K562 (cell line): Measurements from ENCODE around the gene EPB41L2. TPM values are rescaled to one million over a fixed set of nuclear protein-coding genes. Genes with fewer than 3 reads are reported as not detected.

ENCODE experiments used
- ATAC-seq: fragments of 200-7000 bp; cut with Tn5 transposase; 3 replicates; pipeline ENCODE4 v1.9.1; 2020; ENCODE audit warnings: moderate library complexity
- BruUV-seq: library from RNA; stranded (reverse); fragments of 400-500 nt; replicated peaks from 2 replicates; lab custom pipeline; 2021; lab: Mats Ljungman, UMichigan
- CTCF ChIA-PET: fragments of 300-600 bp; formaldehyde crosslinking; extraction: SDS; loops from one replicate; lab custom pipeline; 2021; ENCODE audit warnings: low intra/inter-chr PET ratio; lab: Yijun Ruan, JAX
- POLR2A ChIA-PET: fragments of 300-600, 350-650 bp; sonication (Branson Sonifier 250); formaldehyde crosslinking; extraction: SDS; loops from one replicate; lab custom pipeline; 2021; ENCODE audit warnings: antibody characterized with exemption, inconsistent platforms; lab: Yijun Ruan, JAX
- DNase-seq, 4 experiments: peaks; one replicate each; pipeline versions ENCODE4 v3.0.0 to v3.0.0-alpha.2; 2011 to 2018; ENCODE audit warnings: low spot score in 3 of 4, mixed read lengths in 3 of 4; ENCODE audit errors: extremely low read depth in 1 of 4
- FAIRE-seq: peaks from 2 replicates; lab custom pipeline; 2011; peaks lifted over from hg19 to GRCh38; lab: Jason Lieb, UNC
- H2AFZ ChIP-seq: 2 replicates; pipeline ENCODE4 v1.6.0; 2011; ENCODE audit warnings: low read depth, low read length, control low read depth, inconsistent platforms
- H3K27ac ChIP-seq: fragments of 200-600 bp; 3 replicates; pipeline ENCODE4 v1.8.0; 2011; ENCODE audit warnings: low read depth, mild to moderate bottlenecking, control low read depth, inconsistent platforms, low read length, moderate library complexity, mixed read lengths; ENCODE audit errors: extremely low read depth
- H3K27me3 ChIP-seq, 2 experiments: fragments of 300-600 bp in 1 of 2; 2 replicates in 1 of 2; 3 replicates in 1 of 2; pipeline versions ENCODE4 v1.6.0 to v1.8.0; 2011; ENCODE audit warnings: inconsistent platforms in 2 of 2, low read length in 2 of 2, mild to moderate bottlenecking in 1 of 2, mixed read lengths in 1 of 2, moderate library complexity in 1 of 2; ENCODE audit not compliant: control insufficient read depth in 2 of 2, insufficient read depth in 2 of 2
- H3K36me3 ChIP-seq: fragments of 300-600 bp; 3 replicates; pipeline ENCODE4 v1.8.0; 2011; ENCODE audit warnings: mild to moderate bottlenecking, low read length, inconsistent platforms; ENCODE audit not compliant: control insufficient read depth, insufficient read depth
- H3K4me1 ChIP-seq, 2 experiments: fragments of 200-600 bp in 1 of 2; replicated peaks in 1 of 2; 2 replicates in 1 of 2; 3 replicates in 1 of 2; pipeline versions ENCODE4 v1.5.1 to v1.8.0; 2011; ENCODE audit warnings: inconsistent platforms in 2 of 2, low read length in 2 of 2, mild to moderate bottlenecking in 1 of 2, mixed read lengths in 1 of 2, moderate library complexity in 1 of 2; ENCODE audit not compliant: control insufficient read depth in 2 of 2, insufficient read depth in 2 of 2
- H3K4me2 ChIP-seq: 2 replicates; pipeline ENCODE4 v1.6.1; 2011; ENCODE audit warnings: low read length, control low read depth, inconsistent platforms, mixed read lengths; ENCODE audit not compliant: insufficient read depth
- H3K4me3 ChIP-seq: fragments of 200-600 bp; sonication (generic), shearing (Covaris generic); 2 replicates; pipeline ENCODE4 v1.5.1; 2016; ENCODE audit warnings: control low read depth, inconsistent platforms
- H3K79me2 ChIP-seq: fragments of 200-600 bp; 3 replicates; pipeline ENCODE4 v1.8.0; 2011; ENCODE audit warnings: low read length, inconsistent platforms; ENCODE audit not compliant: control insufficient read depth, insufficient read depth
- H3K9ac ChIP-seq, 2 experiments: 2 replicates each; pipeline versions ENCODE4 v1.6.0 to v1.6.1; 2011; ENCODE audit warnings: low read depth in 2 of 2, low read length in 2 of 2, control low read depth in 1 of 2, inconsistent platforms in 1 of 2, mild to moderate bottlenecking in 1 of 2, mixed read lengths in 1 of 2; ENCODE audit not compliant: insufficient read depth in 1 of 2
- H3K9me1 ChIP-seq: one replicate; pipeline ENCODE4 v1.6.0; 2011; ENCODE audit warnings: inconsistent platforms, mild to moderate bottlenecking, low read length, moderate library complexity; ENCODE audit not compliant: control insufficient read depth, insufficient read depth
- H3K9me3 ChIP-seq: replicated peaks from 2 replicates; pipeline ENCODE4 v1.5.1; 2011; ENCODE audit warnings: low read depth, low read length, inconsistent platforms; ENCODE audit not compliant: control insufficient read depth, insufficient read depth
- H4K20me1 ChIP-seq: replicated peaks from 2 replicates; pipeline ENCODE4 v1.6.1; 2011; ENCODE audit warnings: low read length, inconsistent platforms, mixed read lengths; ENCODE audit not compliant: control insufficient read depth, insufficient read depth
- ATF1 ChIP-seq, 2 experiments: fragments of 450-650 bp in 1 of 2; IDR thresholded peaks; 2 replicates each; pipeline ENCODE4 v1.6.1; 2016; ENCODE audit warnings: missing compliant biosample characterization in 1 of 2, missing genetic modification characterization in 1 of 2
- CTBP1 ChIP-seq: fragments of 450-650 bp; IDR thresholded peaks from 2 replicates; pipeline ENCODE4 v1.6.1; 2016; ENCODE audit warnings: borderline replicate concordance
- DDX20 ChIP-seq: fragments of 450-650 bp; IDR thresholded peaks from 2 replicates; pipeline ENCODE4 v1.6.1; 2016; ENCODE audit warnings: missing genetic modification characterization, low read depth, mild to moderate bottlenecking, missing compliant biosample characterization, moderate library complexity
- JUND ChIP-seq, 2 experiments: IDR thresholded peaks; 2 replicates in 1 of 2; 3 replicates in 1 of 2; pipeline ENCODE4 v1.6.1; 2011; ENCODE audit warnings: borderline replicate concordance in 2 of 2, low read depth in 2 of 2, low read length in 2 of 2, improper control_type of control experiment in 1 of 2, missing biosample characterization in 1 of 2, missing genetic modification characterization in 1 of 2, missing genetic modification reagents in 1 of 2
- LEF1 ChIP-seq: fragments of 450-650 bp; IDR thresholded peaks from 2 replicates; pipeline ENCODE4 v1.6.1; 2016; ENCODE audit warnings: mild to moderate bottlenecking
- NR4A1 ChIP-seq, 2 experiments: fragments of 250-450 bp in 1 of 2; fragments of 450-650 bp in 1 of 2; sonication (Bioruptor Pico) in 1 of 2; IDR thresholded peaks; 2 replicates each; pipeline versions ENCODE4 v1.4.0 to v1.6.1; 2016 to 2020; ENCODE audit warnings: mild to moderate bottlenecking in 2 of 2, missing compliant biosample characterization in 1 of 2, missing genetic modification characterization in 1 of 2, moderate library complexity in 1 of 2
- RBM22 ChIP-seq: fragments of 200-400 bp; formaldehyde crosslinking; IDR thresholded peaks from 2 replicates; pipeline ENCODE4 v1.6.1; 2018; ENCODE audit warnings: low read length, low read depth; ENCODE audit not compliant: poor library complexity, severe bottlenecking
- SAFB2 ChIP-seq: fragments of 200-400 bp; formaldehyde crosslinking; IDR thresholded peaks from 2 replicates; pipeline ENCODE4 v1.6.1; 2018; ENCODE audit warnings: borderline replicate concordance, low read length, low read depth, moderate library complexity; ENCODE audit not compliant: severe bottlenecking
- SRF ChIP-seq, 2 experiments: fragments of 250-450, 450-650 bp in 1 of 2; sonication (Bioruptor Pico) in 1 of 2; sonication (generic) in 1 of 2; formaldehyde crosslinking; IDR thresholded peaks; 2 replicates each; pipeline versions ENCODE4 v1.5.0 to v1.5.1; 2020 to 2022; ENCODE audit warnings: mild to moderate bottlenecking in 1 of 2, missing genetic modification reagents in 1 of 2
- TCF15 ChIP-seq: fragments of 250-450 bp; sonication (Bioruptor Pico); IDR thresholded peaks from 2 replicates; pipeline ENCODE4 v1.8.0; 2022; ENCODE audit warnings: moderate library complexity, mild to moderate bottlenecking, inconsistent platforms
- TGIF2 ChIP-seq: sonication (generic); formaldehyde crosslinking; IDR thresholded peaks from 2 replicates; pipeline ENCODE4 v1.8.1; 2022; ENCODE audit warnings: mild to moderate bottlenecking, missing genetic modification reagents, moderate library complexity
- THAP7 ChIP-seq: fragments of 250-450 bp; sonication (Bioruptor Pico); IDR thresholded peaks from 2 replicates; pipeline ENCODE4 v1.5.0; 2021
- TRIM28 ChIP-seq: fragments of 450-650 bp; IDR thresholded peaks from 2 replicates; pipeline ENCODE4 v1.6.1; 2017
- ZNF134 ChIP-seq: fragments of 250-450 bp; sonication (Bioruptor Pico); conservative IDR thresholded peaks from 2 replicates; pipeline ENCODE4 v1.4.0; 2020
- ZNF165 ChIP-seq: fragments of 250-450 bp; sonication (Bioruptor Pico); IDR thresholded peaks from 2 replicates; pipeline ENCODE4 v1.4.0; 2020; ENCODE audit warnings: borderline replicate concordance
- ZNF197 ChIP-seq: fragments of 200-800 bp; sonication (Bioruptor generic); IDR thresholded peaks from 2 replicates; pipeline ENCODE4 v1.6.1; 2016; ENCODE audit warnings: low read depth, missing genetic modification characterization, missing compliant biosample characterization
- ZNF77 ChIP-seq: fragments of 250-450 bp; sonication (Bioruptor Pico); IDR thresholded peaks from 2 replicates; pipeline ENCODE4 v1.5.0; 2020
- WGBS: fragments of 100-300 bp; shearing (Covaris generic); methylation state at CpG from one replicate; pipeline ENCODE4 v1.1.6; 2016; ENCODE audit warnings: low coverage, mixed read lengths; ENCODE audit not compliant: insufficient coverage; ENCODE audit errors: missing lambda C conversion rate; 5-methylcytosine and 5-hydroxymethylcytosine counted together
- in situ Hi-C: fragments of 300-500 bp; cut with MboI; formaldehyde crosslinking; loops from 4 replicates; pipeline ENCODE4 v1.15.0; 2018; ENCODE audit warnings: inconsistent platforms, mixed read lengths
- intact Hi-C: fragments of 100-400 bp; cut with micrococcal nuclease; formaldehyde crosslinking; loops from 2 replicates; pipeline ENCODE4 v1.14.2; 2022
- polyA plus RNA-seq, 8 experiments: library from polyadenylated mRNA; depleted of rRNA in 4 of 8; stranded (reverse) in 5 of 8; unstranded in 3 of 8; fragments of >200 nt; fragmentation: Nextera tagmentation in 2 of 8; fragmentation: Illumina TruSeq in 1 of 8; extraction: Ambion mirVana in 2 of 8; extraction: Trizol in 1 of 8; gene quantifications; 2 replicates each; pipeline versions ENCODE4 v1.2.1 to v1.2.3, GENCODE V29; 2011 to 2014; ENCODE audit warnings: inconsistent platforms in 1 of 8, missing spikeins in 1 of 8
- total RNA-seq, 7 experiments: library from RNA; depleted of rRNA in 6 of 7; stranded (reverse); fragments of >200 nt in 6 of 7; fragmentation: Illumina TruSeq in 2 of 7; extraction: Trizol in 2 of 7; gene quantifications; 2 replicates each; pipeline versions ENCODE4 v1.2.1 to v1.2.3, GENCODE V29; 2011 to 2021; ENCODE audit warnings: low replicate concordance in 1 of 7
- TF ChIP-seq, protein P1 (sequence below): sonication (generic); formaldehyde crosslinking; IDR thresholded peaks from 2 replicates; pipeline ENCODE4 v1.8.0; 2023; ENCODE audit warnings: mild to moderate bottlenecking, missing genetic modification reagents
- TF ChIP-seq, protein P2 (sequence below): fragments of 450-650 bp; formaldehyde crosslinking; IDR thresholded peaks from 2 replicates; pipeline ENCODE4 v1.4.0; 2020; ENCODE audit warnings: mild to moderate bottlenecking

The EPB41L2 gene
- total and polyA plus RNA-seq, 9 of the 15 experiments (the other 6 are each of a cell fraction or from before 2014, with no cell fraction given): 5.1 to 53.6 (median 25.0) TPM

DNA sequence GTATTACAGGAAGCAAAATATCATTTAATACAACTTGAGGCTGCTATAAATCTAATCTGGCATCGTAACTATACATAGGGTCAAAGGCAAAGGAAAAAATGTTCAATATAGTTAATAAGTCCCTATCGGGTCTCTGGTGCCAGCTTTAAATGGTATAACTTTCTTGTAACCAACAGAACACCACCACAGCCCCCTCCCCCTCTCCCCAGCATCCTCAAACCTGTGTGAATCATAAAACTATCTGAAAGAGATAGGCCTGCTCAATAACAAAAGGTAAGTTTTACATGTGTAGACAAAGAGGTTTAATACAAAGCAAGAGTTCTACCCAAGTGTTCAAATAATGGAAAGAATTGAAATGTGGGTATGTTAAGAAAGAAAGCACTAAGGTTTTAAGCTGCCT, 223.7 kb downstream of the EPB41L2 start (continued):
- TF ChIP-seq SRF (CRISPR knock-in tag; IDR thresholded peaks at IDR 0.05): no peak
- TF ChIP-seq CTBP1: no peak

DNA sequence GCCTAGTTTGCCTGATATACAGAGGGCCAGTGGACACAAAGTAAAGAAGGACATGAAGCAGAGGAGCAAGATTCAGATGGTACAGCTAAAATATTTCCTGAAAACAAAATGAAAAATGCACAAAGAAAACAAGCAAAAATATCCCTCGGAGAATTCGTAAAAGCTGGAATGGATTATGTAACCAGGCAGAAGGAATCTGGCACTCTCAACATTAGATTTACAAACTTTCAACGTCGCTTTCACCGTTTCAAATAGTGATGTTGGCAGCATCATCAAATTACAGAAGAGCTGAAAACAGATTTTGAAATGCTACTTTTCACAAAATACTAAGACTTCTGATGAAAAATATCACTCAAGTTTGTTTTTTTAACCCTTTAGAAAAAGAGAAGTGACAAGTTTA, 224.1 kb downstream of the EPB41L2 start:
- POLR2A ChIA-PET: no interaction called here
- no TSS peak for BruUV-seq
- Histone ChIP-seq H3K4me2 (no peak overlapping the region), H3K27me3 (no peaks in the 10 kb centered on the region), H3K9me3 (no peaks in the 10 kb centered on the region), H3K9ac (no peak overlapping the region), H3K36me3 (no peaks in the 10 kb centered on the region), H3K4me3 (no peak overlapping the region), H3K79me2 (no peaks in the 10 kb centered on the region), H3K27ac (no peak overlapping the region), H4K20me1 (no peaks in the 10 kb centered on the region), H3K4me1 (no peaks in the 10 kb centered on the region), H3K9me1 (no peaks in the 10 kb centered on the region), H2AFZ (no peak overlapping the region)
- CTCF ChIA-PET: no interaction called here
- ATAC-seq (no peak), DNase-seq (no peak), FAIRE-seq (no peak)
- WGBS: 30% methylated on average over 5 of the region's 5 CpGs
- in situ Hi-C loops (no loop called here), intact Hi-C loops (no loop called here)
- no peak for TF ChIP-seq LEF1
- TF ChIP-seq, protein P1, sequence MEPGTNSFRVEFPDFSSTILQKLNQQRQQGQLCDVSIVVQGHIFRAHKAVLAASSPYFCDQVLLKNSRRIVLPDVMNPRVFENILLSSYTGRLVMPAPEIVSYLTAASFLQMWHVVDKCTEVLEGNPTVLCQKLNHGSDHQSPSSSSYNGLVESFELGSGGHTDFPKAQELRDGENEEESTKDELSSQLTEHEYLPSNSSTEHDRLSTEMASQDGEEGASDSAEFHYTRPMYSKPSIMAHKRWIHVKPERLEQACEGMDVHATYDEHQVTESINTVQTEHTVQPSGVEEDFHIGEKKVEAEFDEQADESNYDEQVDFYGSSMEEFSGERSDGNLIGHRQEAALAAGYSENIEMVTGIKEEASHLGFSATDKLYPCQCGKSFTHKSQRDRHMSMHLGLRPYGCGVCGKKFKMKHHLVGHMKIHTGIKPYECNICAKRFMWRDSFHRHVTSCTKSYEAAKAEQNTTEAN (CRISPR knock-in tag): no peak
- TF ChIP-seq THAP7 (CRISPR knock-in tag): no peak
- no peak for TF ChIP-seq ZNF197 (CRISPR knock-in tag)
- no peak for TF ChIP-seq RBM22
- TF ChIP-seq DDX20 (tag): no peak
- TF ChIP-seq TGIF2: no peak
- TF ChIP-seq SAFB2: no peak
- no peak for TF ChIP-seq JUND (IDR thresholded peaks at IDR 0.05; ENCODE audit: borderline replicate concordance, low read depth, low read length)
- TF ChIP-seq JUND (tag; IDR thresholded peaks at IDR 0.05; ENCODE audit: borderline replicate concordance, low read depth, low read length): no peak
- TF ChIP-seq, protein P2, sequence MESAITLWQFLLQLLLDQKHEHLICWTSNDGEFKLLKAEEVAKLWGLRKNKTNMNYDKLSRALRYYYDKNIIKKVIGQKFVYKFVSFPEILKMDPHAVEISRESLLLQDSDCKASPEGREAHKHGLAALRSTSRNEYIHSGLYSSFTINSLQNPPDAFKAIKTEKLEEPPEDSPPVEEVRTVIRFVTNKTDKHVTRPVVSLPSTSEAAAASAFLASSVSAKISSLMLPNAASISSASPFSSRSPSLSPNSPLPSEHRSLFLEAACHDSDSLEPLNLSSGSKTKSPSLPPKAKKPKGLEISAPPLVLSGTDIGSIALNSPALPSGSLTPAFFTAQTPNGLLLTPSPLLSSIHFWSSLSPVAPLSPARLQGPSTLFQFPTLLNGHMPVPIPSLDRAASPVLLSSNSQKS: no peak
- TF ChIP-seq ZNF134 (CRISPR knock-in tag): no peak
- no peak for TF ChIP-seq ATF1 (CRISPR knock-in tag; IDR thresholded peaks at IDR 0.05)
- TF ChIP-seq ATF1 (tag; IDR thresholded peaks at IDR 0.05): no peak
- no peak for TF ChIP-seq TCF15 (CRISPR knock-in tag)
- no peak for TF ChIP-seq TRIM28
- no peak for TF ChIP-seq ZNF165 (CRISPR knock-in tag)
- no peak for TF ChIP-seq NR4A1 (CRISPR knock-in tag; IDR thresholded peaks at IDR 0.05)
- TF ChIP-seq NR4A1 (tag; IDR thresholded peaks at IDR 0.05): no peak
- TF ChIP-seq ZNF77 (CRISPR knock-in tag): no peak
